HG03575 (cell line): ENCODE data around the gene ATP5PO.

Experiments used
- ATAC-seq: cut with Tn5 transposase; IDR thresholded peaks from one replicate; pipeline ENCODE4 v1.9.1; 2021; ENCODE audit not compliant: unreplicated experiment, insufficient number of reproducible peaks, low FRiP score; ENCODE audit errors: extremely low read depth

ATP5PO gene

DNA sequence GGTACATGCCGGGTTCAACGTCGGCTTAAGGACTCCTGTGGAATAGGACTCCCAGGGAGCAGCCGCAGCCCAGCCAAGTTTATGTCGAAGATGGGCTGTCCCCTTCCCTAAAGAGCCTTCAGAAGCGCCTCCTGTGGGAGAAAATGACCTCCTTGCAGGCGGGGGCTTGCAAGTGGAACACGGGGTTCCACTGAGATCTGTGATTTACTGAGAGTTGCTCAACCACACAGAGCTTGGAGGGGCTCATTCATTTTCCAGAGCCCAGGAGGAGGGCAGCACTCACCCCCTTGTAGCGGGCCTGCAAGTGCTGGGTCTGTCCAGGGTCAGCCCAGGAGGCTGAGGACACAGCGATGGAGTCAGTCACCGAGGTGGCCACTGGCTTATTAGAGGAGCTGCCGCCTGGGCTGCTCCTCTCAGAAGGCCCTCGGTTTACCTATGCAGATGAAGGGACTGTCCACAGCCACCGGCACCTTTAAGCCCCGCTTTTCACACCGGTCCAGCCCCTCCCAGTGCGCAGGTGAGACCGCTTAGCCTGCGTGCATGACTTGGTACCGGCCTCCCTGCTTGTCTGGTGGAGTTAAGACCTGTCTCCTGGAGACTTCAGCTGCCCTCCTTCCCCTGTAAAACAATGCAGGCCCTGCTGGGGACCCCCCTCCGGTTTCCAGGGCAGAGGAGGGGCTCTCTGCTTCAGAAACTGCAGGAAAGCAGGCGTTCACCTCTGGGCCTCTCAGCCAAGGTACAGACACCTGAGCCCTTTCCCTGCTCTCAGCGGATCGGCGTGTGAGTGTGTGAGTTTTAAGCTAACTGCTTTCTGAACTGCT, 57.5 kb downstream of the ATP5PO start:
- no peak for ATAC-seq

- ATAC-seq = no peak
Measured at GRCh38 chr21:33856893-33857527, 58.6 kb downstream of the ATP5PO start.

DNA sequence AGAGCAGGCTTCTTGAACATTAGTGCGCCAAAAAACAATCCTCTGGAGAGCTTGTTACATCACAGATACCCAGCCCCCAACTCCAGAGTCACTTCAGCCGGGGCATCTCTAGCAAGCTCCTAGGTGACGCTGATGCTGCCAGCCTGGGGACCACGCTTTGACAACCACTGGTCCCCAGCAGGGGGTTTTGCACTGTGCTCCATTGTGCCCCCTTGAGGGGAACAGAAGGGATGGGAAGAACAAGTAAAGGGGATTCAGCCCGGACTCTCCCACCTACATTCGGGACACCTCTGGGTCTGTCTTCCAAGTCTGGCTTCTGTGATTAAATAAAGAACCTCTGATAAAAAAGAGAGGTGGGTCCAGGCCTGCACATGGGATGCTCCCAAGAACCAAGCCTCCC, 60.4 kb downstream of the ATP5PO start:
- ATAC-seq = no peak

DNA sequence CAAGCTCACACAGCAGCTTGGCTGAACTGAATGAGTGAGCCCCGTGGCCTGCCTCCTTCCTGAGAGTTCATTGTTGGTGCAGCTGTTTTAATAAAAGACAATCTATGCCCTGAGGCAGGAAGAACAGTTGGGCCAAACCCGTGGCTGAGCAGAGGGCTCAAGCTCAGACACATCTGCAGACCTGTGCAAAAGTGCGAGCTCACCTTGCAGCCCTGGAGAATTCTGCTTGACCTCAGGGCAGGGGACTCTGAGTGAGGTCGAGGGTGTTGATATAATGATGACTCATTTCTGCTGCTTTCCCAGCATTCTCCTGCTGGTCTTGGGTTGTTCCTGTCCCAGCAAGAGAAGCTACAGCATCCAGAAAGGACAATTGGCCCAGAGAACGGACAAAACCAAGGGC, 61.0 kb downstream of the ATP5PO start:
- ATAC-seq = no peak
